ENCODE measurements around the gene FTO.

The FTO gene

DNA sequence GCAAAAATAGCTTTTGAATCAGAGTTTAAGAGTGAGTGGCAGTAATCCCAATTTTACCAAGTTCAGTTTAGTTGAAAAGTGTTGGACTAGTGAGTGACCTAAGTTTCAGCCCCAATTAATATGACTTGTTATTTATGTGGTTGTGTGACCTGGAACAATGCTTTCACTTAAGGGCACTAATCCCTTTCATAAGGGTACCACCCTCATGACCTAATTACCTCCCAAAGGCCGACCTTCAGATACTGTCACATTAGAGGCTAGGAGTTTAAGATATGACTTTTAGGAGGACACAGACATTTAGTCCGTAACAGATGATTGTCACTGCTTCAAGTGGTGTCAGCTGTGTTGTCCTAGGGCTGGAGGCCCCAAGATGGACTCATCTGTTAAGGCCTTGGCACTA, 392.7 kb downstream of the FTO start:
- DNase-seq, result no peak

DNA sequence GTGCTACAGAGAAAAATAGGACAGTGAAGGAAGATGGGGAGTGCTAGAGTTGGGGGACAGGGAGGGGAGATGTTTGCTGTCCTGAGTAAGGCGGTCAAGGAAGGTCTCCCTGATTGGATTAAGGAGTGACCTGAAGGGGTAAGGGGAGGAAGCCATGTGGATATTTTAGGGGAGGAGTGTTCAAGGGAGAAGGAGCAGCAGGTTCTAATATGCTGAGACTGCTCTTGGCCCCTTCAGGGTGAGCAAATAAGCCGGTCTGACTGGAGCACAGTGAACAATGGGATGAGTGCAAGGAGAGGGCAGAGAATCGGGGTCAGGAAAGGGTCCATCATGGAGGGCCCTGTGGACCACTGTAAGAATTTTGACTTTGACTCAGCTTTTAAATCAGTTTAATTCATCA, 393.8 kb downstream of the FTO start:
- DNase-seq, result no peak

DNA sequence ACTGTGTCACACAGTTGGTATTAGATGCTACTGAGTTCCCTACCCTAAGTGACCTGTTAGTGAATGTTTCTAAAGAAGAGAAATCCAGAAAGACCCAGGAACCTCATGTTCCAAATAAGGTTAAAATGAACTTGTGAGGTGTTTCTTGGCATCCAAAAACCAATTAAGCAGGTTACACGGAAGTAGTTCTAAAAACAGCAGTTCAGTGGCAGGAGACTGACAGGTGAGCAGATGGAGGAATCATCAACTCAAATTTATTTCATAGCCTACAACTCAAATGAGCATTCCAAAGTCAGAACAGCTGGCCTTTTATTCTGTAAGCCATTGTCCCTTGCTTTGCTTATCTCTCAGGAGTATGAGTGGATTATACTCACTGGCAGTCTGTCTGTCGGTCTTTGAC, 394.3 kb downstream of the FTO start:
- DNase-seq, result no peak

DNA sequence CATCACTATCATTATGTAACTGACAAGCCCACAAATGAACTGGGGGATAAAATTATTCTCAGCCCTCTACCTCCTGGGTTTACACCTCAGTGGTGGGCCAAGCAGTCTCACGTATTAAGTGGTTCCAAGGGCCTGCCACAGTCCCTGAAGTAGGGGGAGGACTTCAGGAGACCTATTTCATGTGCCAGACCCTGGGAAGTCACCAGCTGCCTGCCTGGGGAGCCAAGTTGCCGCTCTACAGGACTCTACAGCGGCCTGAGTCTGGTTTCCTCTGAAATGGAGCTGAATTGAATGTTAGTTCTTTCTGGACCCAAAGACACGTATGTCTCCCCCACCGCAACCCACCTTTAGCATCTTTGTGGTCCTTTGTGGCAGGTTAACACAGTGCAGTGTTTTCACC, 395.7 kb downstream of the FTO start:
- DNase-seq, result no peak

DNA sequence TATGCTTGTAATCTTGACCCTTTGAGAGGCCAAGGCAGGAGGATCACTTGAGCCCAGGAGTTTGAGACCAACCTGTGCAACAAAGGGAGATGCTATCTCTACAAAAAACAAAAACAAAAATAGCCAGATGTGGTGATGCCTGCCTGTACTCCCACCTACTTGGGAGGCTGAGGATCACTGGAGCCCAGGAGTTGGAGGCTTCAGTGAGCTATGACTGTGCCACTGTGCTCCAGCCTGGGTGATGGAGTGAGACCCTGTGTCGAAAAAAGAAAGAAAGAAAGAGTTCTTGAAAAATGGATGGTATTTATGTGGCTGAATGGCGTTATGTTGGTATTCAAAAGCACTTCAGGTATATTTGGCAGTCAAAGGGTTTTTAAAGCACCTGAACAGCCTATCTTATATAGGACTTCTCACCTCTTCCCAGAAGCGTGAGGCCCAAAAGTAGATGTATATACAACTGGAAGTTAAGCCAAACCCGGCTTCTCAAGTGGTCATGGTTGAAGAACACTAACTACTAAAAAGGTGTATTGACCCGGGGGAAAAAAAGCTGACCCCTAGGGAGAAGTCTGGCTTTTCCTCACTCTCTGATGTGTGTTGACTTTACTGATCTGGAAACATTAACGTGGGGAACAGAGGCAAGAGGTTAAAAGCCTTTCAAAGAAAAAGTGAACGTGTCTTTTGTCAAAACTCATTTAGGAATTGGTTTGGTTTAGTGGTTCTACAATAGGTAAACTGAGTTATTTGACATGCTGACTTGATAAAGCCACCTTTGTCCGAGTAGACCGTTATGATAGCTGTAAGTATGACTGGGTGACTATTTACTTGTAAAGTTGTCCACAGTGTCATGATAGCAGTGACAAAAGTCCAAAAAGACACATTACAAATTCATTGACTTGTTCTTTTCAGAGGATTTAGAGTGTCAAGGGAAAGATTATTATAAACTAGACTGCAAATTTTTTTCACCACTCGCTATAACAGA, 399.2 kb downstream of the FTO start:
- no peak for DNase-seq

DNA sequence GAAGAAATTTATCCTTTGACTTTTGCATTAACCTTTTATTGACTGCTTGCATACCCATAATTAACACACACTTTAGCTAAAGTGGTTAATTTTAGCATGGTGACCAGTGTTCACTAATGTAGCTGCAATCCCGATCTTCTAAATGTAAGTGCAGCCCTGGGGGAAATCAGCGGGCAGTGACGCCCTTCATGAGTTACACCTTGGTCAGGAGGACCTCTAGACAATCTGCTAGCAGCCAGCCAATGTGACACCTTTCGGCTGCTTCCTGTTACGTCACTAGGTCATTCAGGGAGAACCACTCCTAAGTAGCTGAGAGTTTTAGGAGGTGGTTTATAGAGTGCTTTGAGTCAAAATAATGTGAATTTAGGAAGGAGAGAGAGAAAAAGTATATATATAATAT, 402.1 kb downstream of the FTO start:
- DNase-seq, result no peak

DNA sequence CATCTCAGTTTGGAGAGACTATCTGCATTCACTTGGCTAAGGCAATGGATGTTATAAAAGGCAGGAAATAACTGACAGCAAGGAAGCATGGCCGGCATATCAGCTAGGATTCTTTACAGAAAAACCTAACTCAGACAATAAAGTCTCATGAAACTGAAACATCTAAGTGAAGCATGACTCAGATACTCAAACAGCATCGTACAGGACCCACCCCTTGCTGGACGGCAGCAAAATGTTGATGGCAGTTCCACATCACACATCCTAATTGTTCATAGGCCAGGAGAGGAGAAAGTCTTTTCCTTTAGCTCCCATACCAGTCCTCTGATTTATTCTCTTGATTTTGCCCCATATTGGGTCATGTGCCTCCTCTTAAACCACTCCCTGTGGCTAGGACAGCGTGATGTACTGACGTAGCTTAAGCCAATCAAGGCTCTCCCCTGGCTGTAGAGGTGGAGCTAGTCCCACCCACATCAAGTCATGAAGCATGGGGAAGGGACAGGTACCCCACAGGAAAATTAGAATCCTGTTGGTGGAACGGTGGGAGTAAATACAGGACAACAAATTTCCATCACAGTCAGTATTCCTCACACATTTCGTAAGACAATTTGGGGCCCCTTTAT, 403.7 kb downstream of the FTO start:
- no peak for DNase-seq

DNA sequence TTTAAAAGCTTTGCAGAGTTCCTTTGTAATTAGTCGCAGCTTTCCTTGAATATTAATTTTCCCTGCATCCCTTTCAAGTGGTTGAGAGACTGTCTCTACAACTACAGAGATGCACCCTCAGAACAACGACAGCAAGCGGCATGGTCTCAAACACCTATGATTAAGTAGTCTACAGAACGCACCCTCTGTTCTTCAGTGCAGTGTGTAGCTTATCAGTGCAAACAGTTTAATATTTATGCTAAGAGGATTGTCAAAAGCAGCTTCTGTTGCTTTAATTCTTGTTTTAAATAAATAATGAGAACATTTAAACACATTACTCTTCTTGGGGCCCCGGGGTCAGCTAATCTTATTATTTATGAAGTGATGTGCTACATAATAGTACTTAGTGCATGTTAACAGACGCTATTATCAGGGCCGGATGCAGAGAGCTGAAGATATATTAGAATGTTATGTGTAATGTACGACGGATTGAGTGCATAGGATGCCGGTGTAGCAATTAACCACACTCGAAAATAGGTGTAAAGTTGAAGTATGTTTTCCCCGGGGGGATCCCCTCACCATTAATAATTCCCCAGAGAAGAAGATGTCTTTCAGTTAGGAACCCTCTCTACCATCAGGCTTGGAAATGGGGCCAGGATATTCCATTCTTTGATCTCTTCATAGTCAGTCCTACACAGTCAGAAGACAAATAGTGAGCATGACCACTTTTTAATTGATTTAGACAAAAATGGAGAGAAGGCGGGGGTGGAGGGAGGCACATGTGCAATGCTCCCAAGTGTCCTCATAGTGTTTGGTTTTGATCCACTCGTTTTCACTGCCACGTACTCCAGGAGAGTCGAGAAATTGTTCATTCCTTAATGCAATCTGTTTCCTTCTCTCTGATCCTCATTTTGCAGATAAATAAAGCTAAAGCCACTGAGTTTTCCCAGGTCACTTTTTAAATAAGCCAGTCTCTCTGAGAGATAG, 406.3 kb downstream of the FTO start:
- DNase-seq, result no peak

DNA sequence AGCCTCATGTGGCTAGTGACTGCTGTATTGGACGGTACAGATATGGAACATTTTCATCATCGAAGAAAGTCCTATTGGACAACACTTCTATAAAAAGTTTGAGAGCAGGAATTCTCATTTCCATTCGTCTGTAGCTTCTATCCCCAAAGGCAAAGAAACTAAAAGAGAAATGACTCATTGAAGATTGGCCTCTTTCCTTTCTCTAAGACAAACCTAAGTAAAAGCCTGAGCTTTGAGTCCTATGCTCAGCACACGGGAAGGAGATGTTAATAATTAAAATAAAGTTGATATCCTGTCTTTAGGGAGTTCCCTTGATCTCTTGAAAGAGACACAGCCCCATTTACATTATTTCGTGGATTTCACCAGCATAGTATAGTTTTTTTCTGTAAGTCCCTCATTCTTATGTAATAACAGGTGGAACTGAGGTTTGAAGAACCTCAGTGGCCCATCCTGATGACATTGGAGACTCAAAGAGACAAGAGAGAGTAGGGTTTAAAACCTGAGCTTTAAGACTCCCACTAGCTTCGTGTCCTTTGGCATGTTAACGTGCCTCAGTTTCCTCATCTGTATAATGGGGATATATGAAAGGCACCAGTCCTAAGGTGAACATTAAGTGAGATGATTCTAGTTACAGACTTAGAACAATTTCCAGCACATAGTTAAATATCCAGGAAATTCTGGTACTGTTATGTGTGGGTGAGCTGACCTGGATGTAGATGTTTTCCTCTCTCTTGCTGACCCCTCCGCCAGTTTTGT, 408.7 kb downstream of the FTO start:
- DNase-seq, result no peak

DNA sequence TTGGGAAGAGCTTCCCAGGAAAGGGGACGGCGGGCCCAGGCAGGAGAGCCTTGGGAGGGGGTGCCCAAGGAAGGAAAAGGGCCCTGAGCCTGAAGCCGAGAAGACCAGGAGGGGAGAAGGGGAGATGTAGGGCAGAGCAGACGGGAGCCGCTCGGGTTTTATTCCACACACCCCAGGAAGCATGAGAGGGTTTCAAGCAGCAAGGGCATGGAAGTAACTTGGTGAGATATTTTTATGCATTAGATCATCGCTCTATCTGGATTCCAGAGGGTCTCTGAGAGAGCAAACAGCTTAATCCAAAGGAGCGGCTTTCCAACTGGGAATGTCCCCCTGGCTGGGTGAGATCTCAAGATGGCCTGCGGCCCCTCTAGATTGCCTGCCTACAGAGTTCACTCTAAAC, 411.6 kb downstream of the FTO start:
- no peak for DNase-seq

DNA sequence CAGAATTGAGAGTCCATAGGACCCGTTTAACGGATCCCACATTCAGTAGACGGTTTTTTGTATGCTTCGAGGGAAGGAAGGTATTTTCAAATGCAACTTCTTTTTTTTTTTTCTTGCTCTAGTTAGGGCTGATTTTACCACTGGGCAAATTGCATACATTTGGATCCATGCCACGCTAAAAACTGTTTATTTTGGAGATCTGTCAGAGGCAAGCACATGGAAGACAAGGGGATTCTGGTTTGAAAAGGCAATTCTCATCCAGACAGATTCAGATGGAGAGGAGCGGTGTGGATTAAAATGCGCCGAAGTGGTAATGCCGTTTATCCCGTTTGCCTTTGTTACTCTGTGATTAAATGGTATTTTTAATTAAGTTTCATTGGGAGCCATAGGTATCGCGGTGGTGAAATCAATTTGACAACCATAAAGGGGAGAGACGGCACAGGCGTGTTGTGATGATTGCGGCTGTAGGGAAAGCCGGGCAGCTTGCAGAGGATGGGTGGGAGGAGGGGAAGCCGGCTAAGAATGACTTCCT, 412.2 kb downstream of the FTO start:
- DNase-seq, result no peak

DNA sequence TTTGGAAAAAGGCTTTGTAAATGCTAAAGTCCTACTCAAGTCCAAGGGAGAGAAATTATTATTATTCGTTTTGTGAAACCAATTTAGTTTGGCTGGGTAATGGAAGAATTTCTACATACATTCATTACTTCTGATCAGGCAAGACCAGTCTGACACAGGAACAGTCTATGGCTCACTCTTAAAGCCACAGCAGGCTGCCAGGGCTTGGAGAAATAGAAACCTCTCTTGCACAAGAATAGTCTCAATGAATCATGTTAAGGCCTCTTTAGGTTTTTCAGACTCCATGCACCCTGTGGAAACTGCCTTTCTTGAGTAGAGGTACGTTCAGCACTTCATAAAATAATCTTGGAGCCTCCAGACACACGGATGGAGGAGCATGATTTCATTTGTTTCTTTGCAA, 414.9 kb downstream of the FTO start:
- DNase-seq, result no peak

DNA sequence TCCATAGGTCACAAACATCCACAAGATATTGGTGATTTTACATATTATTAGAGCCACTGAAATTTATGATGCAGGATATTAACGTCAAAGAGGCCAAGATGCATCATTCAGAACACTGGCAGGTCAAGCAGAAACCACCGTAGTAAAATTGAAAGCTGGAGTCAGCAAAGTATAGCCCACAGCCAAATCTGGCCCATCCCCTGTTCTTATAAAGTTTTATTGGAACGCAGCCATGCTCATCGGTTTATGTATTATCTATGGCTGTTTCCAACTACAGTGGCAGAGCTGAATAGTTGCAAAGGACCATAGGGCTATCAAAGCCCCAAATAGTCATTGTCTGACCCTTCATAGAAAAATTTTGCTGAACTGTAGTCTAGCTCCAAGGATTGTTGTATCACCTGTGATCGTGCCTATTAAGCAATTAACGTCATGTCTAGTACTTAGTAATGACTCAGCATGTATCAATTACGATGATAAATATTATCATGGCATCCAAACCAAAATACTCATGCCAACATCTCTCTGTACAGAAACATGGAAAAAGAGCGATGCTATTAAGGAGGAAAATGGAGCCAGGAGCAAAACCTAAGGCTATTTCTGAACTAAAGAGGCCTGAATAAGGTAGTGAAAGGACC, 417.0 kb downstream of the FTO start:
- DNase-seq, result no peak

DNA sequence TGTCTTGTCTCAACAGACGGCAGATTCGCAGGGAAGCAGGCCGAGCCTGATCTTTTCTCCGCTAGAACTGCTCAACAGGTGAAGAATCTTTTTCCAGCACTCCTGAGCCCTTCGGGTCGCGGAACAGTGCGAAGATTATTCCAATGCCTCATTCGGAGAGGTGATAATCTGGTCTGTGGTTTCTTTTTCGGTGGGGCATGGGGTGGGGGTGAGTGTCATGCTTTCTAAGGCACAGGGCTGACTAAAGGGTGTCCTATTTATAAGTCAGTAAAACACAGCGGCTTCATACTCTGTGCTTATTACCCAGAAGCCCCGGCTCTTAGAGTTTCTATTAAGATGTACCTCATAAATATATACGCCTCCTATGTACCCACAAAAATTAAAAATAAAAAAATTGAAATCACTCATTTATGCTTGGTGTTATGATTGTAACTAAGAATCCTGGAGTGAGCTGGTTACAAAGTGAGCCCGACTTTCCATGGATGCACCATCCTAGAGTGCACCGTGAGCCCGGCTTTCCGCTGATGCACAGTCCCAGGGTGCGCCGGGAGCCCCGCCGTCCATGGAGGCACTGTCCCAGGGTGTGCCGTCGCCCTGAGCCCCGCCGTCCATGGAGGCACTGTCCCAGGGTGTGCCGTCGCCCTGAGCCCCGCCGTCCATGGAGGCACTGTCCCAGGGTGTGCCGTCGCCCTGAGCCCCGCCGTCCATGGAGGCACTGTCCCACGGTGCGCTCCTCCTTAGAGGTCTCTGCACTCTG, 417.8 kb downstream of the FTO start:
- no peak for DNase-seq

DNA sequence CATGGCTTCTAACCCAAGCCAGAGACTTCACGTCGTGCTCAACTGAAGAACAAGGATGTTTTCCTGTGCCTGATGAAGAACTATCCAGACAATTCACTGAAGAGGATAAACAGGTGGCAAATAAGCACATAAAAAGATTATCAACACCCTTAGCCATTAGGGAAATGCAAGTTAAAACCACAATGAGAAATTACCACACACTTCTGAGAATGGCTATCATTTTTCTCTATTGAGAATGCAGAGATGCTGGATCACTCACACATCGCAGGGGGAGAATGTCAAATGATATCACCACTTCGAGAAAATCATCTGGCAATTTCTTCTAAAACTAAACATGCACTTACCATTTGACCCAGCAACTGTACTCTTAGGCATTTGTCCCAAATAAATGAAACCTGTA, 419.8 kb downstream of the FTO start:
- DNase-seq, result no peak

DNA sequence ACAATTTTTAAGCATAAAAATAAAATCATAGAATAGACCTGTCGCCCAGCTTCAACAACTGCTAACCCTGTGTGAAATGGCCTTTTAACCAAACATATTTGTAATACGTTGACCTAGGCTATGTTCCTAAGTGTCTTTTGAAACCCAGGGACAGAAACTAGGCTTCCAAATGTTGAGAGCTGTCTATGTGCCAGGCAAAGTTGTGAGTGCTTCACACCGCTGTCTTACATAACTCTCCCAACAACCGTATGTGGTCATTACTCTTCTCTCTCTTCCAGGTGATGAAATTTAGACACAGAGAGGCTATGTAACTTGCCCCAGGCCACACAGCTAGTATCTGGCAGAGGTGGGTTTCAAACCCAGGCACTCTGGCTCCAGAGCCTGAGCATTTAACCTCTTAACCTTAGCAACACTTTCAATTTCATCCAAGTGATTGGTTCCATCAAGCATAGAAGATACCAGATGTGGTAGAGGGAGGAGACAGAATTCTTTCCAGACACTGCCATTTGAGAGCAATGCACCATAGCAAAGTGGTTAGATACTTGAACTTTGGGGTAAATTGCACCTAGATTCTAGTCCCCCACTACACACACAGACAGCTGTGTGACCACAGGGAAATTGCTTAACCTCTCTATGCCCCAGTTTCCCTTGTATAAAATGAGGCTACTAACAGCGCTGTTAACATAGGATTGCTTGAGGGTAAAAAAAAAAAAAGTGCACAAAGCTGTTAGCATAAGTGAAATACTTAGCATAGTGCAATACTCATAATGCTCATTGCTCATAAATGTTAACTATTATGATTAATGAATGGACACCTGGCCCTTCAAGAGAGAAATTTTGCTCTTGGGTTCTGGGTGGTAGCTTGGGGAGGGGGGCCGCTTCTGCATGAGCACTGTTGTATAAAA, 422.0 kb downstream of the FTO start:
- no peak for DNase-seq

DNA sequence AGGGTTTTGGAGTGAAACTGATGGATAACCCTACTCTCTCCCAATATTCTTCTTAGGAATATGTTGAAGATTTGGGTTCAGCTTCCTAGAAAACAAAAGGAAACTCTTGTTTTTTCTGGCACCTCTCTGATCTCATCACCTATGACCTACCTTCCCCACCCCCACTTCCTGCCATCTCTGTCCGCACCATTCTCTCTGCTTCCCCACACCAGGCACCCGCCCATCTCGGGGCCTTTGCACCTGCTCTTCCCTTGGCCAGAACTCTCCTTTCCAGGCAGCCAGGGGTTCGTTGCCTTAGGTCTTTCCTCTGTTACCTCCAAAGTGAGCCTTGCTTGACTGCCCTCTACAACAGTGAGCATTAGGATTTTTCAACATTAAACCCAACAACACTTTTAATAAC, 423.0 kb downstream of the FTO start:
- no peak for DNase-seq

DNA sequence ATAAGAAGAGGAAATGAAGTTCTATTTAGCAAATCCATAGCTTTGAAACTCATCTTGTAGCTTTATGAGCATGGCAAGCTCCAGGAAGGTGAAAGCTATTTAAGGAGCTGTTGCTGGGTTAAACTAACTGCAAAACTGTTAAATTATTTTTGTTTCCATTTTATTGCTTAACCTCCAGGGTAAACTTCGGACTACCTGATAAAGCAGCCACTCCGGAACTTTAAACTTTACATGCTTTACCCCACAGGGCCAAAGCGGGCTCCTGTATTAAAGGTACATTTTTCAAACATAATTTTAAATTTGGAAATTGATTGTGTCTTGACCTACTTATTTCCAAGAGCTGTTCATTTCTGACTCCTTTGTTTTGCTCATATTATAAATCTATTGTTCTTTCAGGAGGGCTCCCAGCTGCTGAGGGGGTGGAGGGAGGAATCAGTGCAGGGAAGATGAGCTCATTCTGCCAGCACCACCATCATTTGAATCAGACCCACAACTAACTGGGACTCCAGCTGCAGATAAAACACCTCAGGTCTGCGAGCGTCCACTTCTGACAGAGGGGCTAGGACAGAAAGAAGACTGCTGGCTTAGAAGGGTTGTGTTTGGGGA, 424.8 kb downstream of the FTO start:
- no peak for DNase-seq

DNA sequence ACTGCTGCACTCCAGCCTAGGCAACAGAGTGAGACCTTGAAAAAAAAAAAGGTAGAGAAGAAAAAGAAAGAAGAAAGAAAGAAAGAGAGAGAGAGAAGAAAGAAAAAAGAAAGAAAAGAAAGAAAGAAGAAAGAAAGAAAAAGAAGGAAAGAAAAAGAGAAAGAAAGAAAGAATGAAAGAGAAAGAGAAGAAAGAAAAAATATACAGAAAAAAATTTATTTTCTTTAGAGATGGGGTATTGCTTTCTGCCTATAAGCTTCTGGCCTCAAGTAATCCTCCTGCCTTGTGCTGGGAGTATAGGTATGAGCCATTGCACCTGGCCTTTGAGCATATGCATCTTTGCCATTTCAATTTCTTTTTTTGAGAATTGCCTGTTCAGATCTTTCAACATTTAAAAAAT, 425.9 kb downstream of the FTO start:
- no peak for DNase-seq

Data from fibroblast of skin of scalp (primary cell).